ENCODE results near the gene CDC16. TPM values are rescaled to one million over a fixed set of nuclear protein-coding genes. Genes with fewer than 3 reads are reported as not detected.

The CDC16 gene
- total and polyA plus RNA-seq, 2 of the 4 experiments (the other 2 are of a cell fraction), result 41.6 to 66.6 TPM

DNA sequence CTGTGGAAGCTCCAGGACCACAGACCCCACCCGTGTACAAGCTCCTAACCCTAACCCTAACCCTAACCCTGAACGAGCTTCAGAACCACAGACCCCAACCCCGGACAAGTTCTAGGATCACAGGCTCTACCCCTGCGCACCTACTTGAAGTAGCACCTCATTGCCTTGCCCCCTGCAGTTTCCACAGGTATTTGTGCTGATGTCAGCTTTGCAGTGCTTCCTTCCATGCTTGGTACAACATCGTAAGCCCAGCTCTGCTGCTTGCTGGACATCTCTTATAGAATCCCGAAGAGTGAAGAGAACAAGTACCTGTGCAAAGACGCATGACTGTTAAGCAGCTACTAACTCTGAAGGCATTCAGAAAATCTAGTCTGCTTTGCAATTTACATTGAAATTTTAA lies 20.7 kb upstream of the CDC16 start:
- 87% methylated on average over 6 of the region's 7 CpGs; no CpG with 5 or more reads in 1 of the 2 experiments for WGBS, 2 experiments (ENCODE audit: extremely low coverage in 2 of 2, insufficient read length in 1 of 2)
- ATAC-seq (ENCODE audit: low read depth), result no peak
- intact Hi-C loops (cut with micrococcal nuclease), result no loop called here

More for the DNA sequence above, 20.7 kb upstream of the CDC16 start:
- in situ Hi-C loops (cut with MboI; ENCODE audit: low sequenced_read_pairs) (no loop called here), dilution Hi-C loops (cut with HindIII; ENCODE audit: low sequenced_read_pairs, unreplicated experiment) (no loop called here)
- H3K9me3 ChIP-seq (ENCODE audit: control insufficient read depth, insufficient read depth, low read length), result no peaks in the 10 kb centered on the region
- no peaks in the 10 kb centered on the region for H4K20me1 ChIP-seq (ENCODE audit: insufficient read depth, low read length)
- H3K14ac ChIP-seq (replicated peaks; ENCODE audit: low read depth, low read length), result no peak overlapping the region
- no peak overlapping the region for H3K27ac ChIP-seq (ENCODE audit: insufficient read depth, low read length)
- H4K5ac ChIP-seq (ENCODE audit: low read depth, low read length), result no peak overlapping the region
- H3K36me3 ChIP-seq (ENCODE audit: control insufficient read depth, insufficient read depth, low read length), result no peaks in the 10 kb centered on the region
- H4K91ac ChIP-seq (ENCODE audit: insufficient read depth, low read depth, low read length), result no peak overlapping the region
- no peak overlapping the region for H3K4ac ChIP-seq (ENCODE audit: low read depth, low read length)
- 0 out of 2 replicates have a peak, but pooled peaks cover 3% of the 10 kb centered on the region for H3K9me1 ChIP-seq (ENCODE audit: insufficient read depth, low read length)
- H2BK120ac ChIP-seq (ENCODE audit: low read depth, low read length), result no peak overlapping the region
- H3K4me2 ChIP-seq (ENCODE audit: low read depth, low read length), result no peak overlapping the region
- BruUV-seq (replicated peaks), result no TSS peak
- H4K8ac ChIP-seq (ENCODE audit: low read depth in 2 of 2, low read length in 2 of 2), result no peak overlapping the region
- H3K4me1 ChIP-seq (ENCODE audit: control insufficient read depth, insufficient read depth, low read length), result 0 out of 2 replicates have a peak, but pooled peaks cover 3% of the 10 kb centered on the region
- H3K18ac ChIP-seq (ENCODE audit: low read depth, low read length), result no peak overlapping the region
- no peak overlapping the region for H3K56ac ChIP-seq (ENCODE audit: extremely low read depth, insufficient read depth, low read length)
- no peak overlapping the region for H2AK9ac ChIP-seq (replicated peaks; ENCODE audit: low read depth, low read length, poor library complexity)
- no peak overlapping the region for H3K9ac ChIP-seq (ENCODE audit: low read depth, low read length)
- no peak overlapping the region for H3K4me3 ChIP-seq (ENCODE audit: insufficient read depth, low read depth, low read length)
- POLR2A ChIA-PET (ENCODE audit: unreplicated experiment), result no interaction called here
- H2BK20ac ChIP-seq (ENCODE audit: low read depth, low read length), result no peak overlapping the region
- CTCF ChIA-PET, result no interaction called here
- no peak overlapping the region for H2AFZ ChIP-seq (replicated peaks; ENCODE audit: low read length, poor library complexity)
- H3K79me1 ChIP-seq (ENCODE audit: low read depth in 1 of 2, low read length in 2 of 2), result no peaks in the 10 kb centered on the region
- no peak overlapping the region for H2BK5ac ChIP-seq (ENCODE audit: low read depth, low read length, poor library complexity, severe bottlenecking)
- TF ChIP-seq CHD1 (IDR thresholded peaks at IDR 0.05; ENCODE audit: low read depth, low read length), result no peak
- TF ChIP-seq MAFK (IDR thresholded peaks at IDR 0.05; ENCODE audit: low read depth, low read length), result peak; percentile 48; the same call in 1 of the 2 replicates
- no peak overlapping the region for H2BK15ac ChIP-seq (ENCODE audit: low read depth, low read length)
- peaks cover 1% of the 10 kb centered on the region; the same call in 1 of the 2 replicates for H3K27me3 ChIP-seq (ENCODE audit: control insufficient read depth, insufficient read depth, low read length)
- no peak overlapping the region for H2AK5ac ChIP-seq (ENCODE audit: low read depth, low read length)
- no peak overlapping the region for H3K23ac ChIP-seq (ENCODE audit: low read depth, low read length)
- DNase-seq, result no peak

Data from IMR-90 (cell line).